Right lobe of liver (tissue), 6 donors: ENCODE measurements around the gene MAGI1. TPM values are rescaled to one million over a fixed set of nuclear protein-coding genes. Genes with fewer than 3 reads are reported as not detected.

Source experiments
- ATAC-seq, 4 donors: fragments of 200-7000 bp; cut with Tn5 transposase; one replicate each; pipeline ENCODE4 v1.9.1; 2020; ENCODE audit warnings: mild to moderate bottlenecking in 4 of 4, moderate library complexity in 4 of 4
- DNase-seq, 3 donors: peaks; one replicate each; pipeline ENCODE4 v3.0.0-alpha.2; 2020
- H3K27ac ChIP-seq, 3 donors: fragments of 200-600 bp; one replicate each; pipeline ENCODE4 v1.8.0; 2022
- H3K27me3 ChIP-seq, 2 donors: fragments of 200-600 bp; one replicate each; pipeline ENCODE4 v1.8.0; 2022
- H3K36me3 ChIP-seq, 4 donors: fragments of 200-600 bp; sonication (generic) in 1 of 4; one replicate each; pipeline versions ENCODE4 v1.5.1 to v1.8.0; 2017 to 2022; ENCODE audit warnings: control low read depth in 1 of 4
- H3K4me1 ChIP-seq, 4 donors: fragments of 200-600 bp; sonication (generic) in 1 of 4; one replicate each; pipeline versions ENCODE4 v1.5.1 to v1.8.0; 2017 to 2022; ENCODE audit warnings: control low read depth in 1 of 4
- H3K4me3 ChIP-seq, 3 donors: fragments of 200-600 bp; one replicate each; pipeline ENCODE4 v1.8.0; 2022
- H3K9me3 ChIP-seq, 4 donors: fragments of 200-600 bp; sonication (generic) in 1 of 4; one replicate each; pipeline versions ENCODE4 v1.5.1 to v1.8.0; 2017 to 2022; ENCODE audit warnings: control low read depth in 1 of 4
- CTCF ChIP-seq, 4 donors: fragments of 200-600 bp in 3 of 4; fragments of 450-650 bp in 1 of 4; IDR thresholded peaks; one replicate each; pipeline versions ENCODE4 v1.5.1 to v1.8.0; 2016 to 2022; ENCODE audit warnings: antibody characterized with exemption in 4 of 4, mild to moderate bottlenecking in 2 of 4
- POLR2A ChIP-seq: fragments of 450-650 bp; IDR thresholded peaks from one replicate; pipeline ENCODE4 v1.6.1; 2017; ENCODE audit warnings: antibody characterized with exemption, mild to moderate bottlenecking
- WGBS: methylation state at CpG from one replicate; pipeline ENCODE4 v1.1.6; 2018; ENCODE audit warnings: low coverage, low lambda C conversion rate; ENCODE audit not compliant: insufficient coverage; ENCODE audit errors: missing lambda C conversion rate; 5-methylcytosine and 5-hydroxymethylcytosine counted together
- intact Hi-C, 2 donors: fragments of 100-400 bp; cut with DNase I; formaldehyde crosslinking; loops; one replicate each; pipeline versions ENCODE4 v1.11.2 to v1.14.1; 2022
- total RNA-seq, 6 experiments: library from RNA; depleted of rRNA in 2 of 6; stranded (reverse); fragments of >200 nt in 2 of 6; fragmentation: NEBNext Ultra II Directional in 3 of 6; extraction: Animal tissue kit (Norgen Biotek cat#: 25700) in 3 of 6; gene quantifications; one replicate each; pipeline versions ENCODE4 v1.1.0 to v1.2.4, GENCODE V29; 2016 to 2023
- donor health status: DM: no; HTN: yes; CAD: no.
- donor health status: DM: no; HTN: no; CAD: no.
- donor health status: DM: no; HTN: no; CAD: no.
- donor health status: DM: no; HTN: yes; CAD: no.
- donor health status: DM: no; HTN: yes; CAD: no.

Gene MAGI1
- total RNA-seq, 6 experiments from 2014 or later, result 22.6 to 37.7 (median 26.9) TPM

- no peak overlapping the region for H3K4me3 ChIP-seq
- no peaks in the 10 kb centered on the region for H3K36me3 ChIP-seq
- H3K27ac ChIP-seq, result no peak overlapping the region
- intact Hi-C loops, result no loop called here
- ATAC-seq (peak; percentile 32 to 70 (median 48)), DNase-seq (no peak)
- 72% methylated on average over 4 of the region's 6 CpGs for WGBS
- TF ChIP-seq CTCF (IDR thresholded peaks at IDR 0.05) (no peak), POLR2A (no peak)
- no peaks in the 10 kb centered on the region for H3K9me3 ChIP-seq
- H3K4me1 ChIP-seq, result no peaks in the 10 kb centered on the region
- no peaks in the 10 kb centered on the region for H3K27me3 ChIP-seq
Measured at GRCh38 chr3:65714134-65714533, 324.6 kb downstream of the MAGI1 start.

- no peak overlapping the region for H3K27ac ChIP-seq
- no peak for DNase-seq
- no peak for ATAC-seq
- H3K4me3 ChIP-seq, result no peak overlapping the region
- H3K9me3 ChIP-seq, result no peaks in the 10 kb centered on the region
- no peaks in the 10 kb centered on the region for H3K36me3 ChIP-seq
- H3K27me3 ChIP-seq, result no peaks in the 10 kb centered on the region
- 42% methylated on average over 1 of the region's 1 CpG for WGBS
- intact Hi-C loops, result no loop called here
- H3K4me1 ChIP-seq, result no peaks in the 10 kb centered on the region
- TF ChIP-seq CTCF (IDR thresholded peaks at IDR 0.05), result no peak
- no peak for TF ChIP-seq POLR2A
Measured at GRCh38 chr3:65713016-65713415, 325.7 kb downstream of the MAGI1 start.

GRCh38 chr3:65712140-65712539, 326.6 kb downstream of the MAGI1 start:
- no peak for ATAC-seq
- H3K36me3 ChIP-seq, result no peaks in the 10 kb centered on the region
- no peak for DNase-seq
- no peak for TF ChIP-seq POLR2A
- no peak for TF ChIP-seq CTCF (IDR thresholded peaks at IDR 0.05)
- H3K27me3 ChIP-seq, result no peaks in the 10 kb centered on the region
- H3K9me3 ChIP-seq, result no peaks in the 10 kb centered on the region
- no peaks in the 10 kb centered on the region for H3K4me1 ChIP-seq
- H3K27ac ChIP-seq, result no peak overlapping the region
- no peak overlapping the region for H3K4me3 ChIP-seq
- intact Hi-C loops, result no loop called here
- 63% methylated on average over 4 of the region's 5 CpGs for WGBS

GRCh38 chr3:65706776-65707568, 331.7 kb downstream of the MAGI1 start:
- Histone ChIP-seq H3K9me3 (no peaks in the 10 kb centered on the region), H3K4me1 (no peaks in the 10 kb centered on the region), H3K36me3 (no peaks in the 10 kb centered on the region), H3K27ac (no peak overlapping the region), H3K4me3 (no peak overlapping the region), H3K27me3 (no peaks in the 10 kb centered on the region)
- WGBS, result 74% methylated on average over 7 of the region's 13 CpGs
- TF ChIP-seq CTCF (IDR thresholded peaks at IDR 0.05) (no peak), POLR2A (no peak)
- ATAC-seq (peak in 1 of 4 donors; percentile 79), DNase-seq (no peak)
- intact Hi-C loops, result no loop called here
